Stimulated activated CD4-positive, alpha-beta T cell treated with anti-CD3 and anti-CD28 coated beads, Interleukin-12 subunit alpha, Interleukin-12 subunit beta, amount 100 ng/mL, for 48 hours (primary cell): ENCODE results near the gene SEC61A1.

Experiments used
- DNase-seq, 3 donors: peaks; one replicate each; pipeline ENCODE4 v3.0.0-alpha.2; 2020; ENCODE audit warnings: low read depth in 2 of 3, low spot score in 1 of 3

SEC61A1 gene

DNA sequence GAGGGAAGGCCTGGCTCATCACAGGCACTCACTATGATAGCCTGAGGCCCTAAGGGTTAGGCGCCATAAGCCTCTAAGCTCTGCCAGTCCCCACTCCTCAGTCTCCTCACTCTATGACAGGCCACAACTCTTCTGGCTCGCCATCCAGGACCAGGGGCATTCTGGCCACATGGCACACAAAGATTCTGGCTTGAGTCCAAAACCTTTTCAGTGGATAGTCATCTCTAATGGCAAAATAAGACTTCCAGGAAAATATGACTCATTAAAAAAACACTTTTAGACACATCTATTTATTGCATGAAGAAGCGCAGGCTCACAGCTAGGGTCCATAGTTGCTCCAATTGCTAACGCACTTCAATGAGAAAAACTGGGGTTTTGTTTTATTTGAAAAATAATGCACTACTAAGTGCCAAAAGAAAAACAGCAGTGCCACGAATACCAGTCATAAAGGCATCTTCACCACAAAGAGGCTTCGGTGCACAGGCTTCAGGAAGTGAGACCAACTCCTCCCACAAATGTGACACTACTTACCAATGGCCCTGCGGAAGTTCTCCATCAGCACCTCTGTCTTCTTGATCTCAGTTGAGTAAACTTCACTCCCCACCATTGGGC lies 60.2 kb downstream of the SEC61A1 start:
- DNase-seq, result peak; percentile 23 to 36 (median 34)

GRCh38 chr3:128113817-128114794 lies 61.9 kb downstream of the SEC61A1 start:
- DNase-seq, result no peak
